ENCODE results near the gene ADH1C. TPM values are rescaled to one million over a fixed set of nuclear protein-coding genes. Genes with fewer than 3 reads are reported as not detected.
"Not testable (repeated sequence)": the region's sequence is repeated elsewhere in the genome, so short reads cannot be mapped to it uniquely, and the experiment has no call there.

ADH1C gene
- polyA plus RNA-seq, 4 donors = 19.6 to 143 (median 133) TPM

GRCh38 chr4:99359480-99360204, 7.1 kb upstream of the ADH1C start:
- no peak for DNase-seq (ENCODE audit: low read depth in 4 of 4, low spot score in 3 of 4)

GRCh38 chr4:99357948-99358347, 5.4 kb upstream of the ADH1C start:
- DNase-seq (ENCODE audit: low read depth in 4 of 4, low spot score in 3 of 4) = no peak

DNA sequence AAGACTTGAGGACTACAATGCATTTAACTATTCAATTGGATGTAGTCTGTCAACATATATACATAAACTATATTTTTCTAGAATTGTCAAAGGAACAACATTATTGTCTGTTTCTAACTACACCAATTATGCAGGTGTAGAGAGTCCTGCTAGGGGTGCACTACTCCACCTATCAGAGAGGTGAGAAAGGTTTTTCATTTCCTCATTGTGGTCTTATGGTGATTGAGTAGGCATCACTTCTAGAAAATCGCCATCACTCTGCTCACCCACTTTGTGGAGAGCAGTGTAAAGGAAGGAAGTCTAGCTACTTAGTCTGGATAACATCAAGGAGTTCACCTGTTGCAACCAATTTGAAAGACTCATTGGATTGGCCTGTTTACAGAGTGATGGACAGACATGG, 4.4 kb upstream of the ADH1C start:
- DNase-seq (ENCODE audit: low read depth in 4 of 4, low spot score in 3 of 4) = no peak

- DNase-seq (ENCODE audit: low read depth in 4 of 4, low spot score in 3 of 4) = not testable (repeated sequence)
These were observed 3.6 kb upstream of the ADH1C start for GRCh38 chr4:99356149-99356548.

DNA sequence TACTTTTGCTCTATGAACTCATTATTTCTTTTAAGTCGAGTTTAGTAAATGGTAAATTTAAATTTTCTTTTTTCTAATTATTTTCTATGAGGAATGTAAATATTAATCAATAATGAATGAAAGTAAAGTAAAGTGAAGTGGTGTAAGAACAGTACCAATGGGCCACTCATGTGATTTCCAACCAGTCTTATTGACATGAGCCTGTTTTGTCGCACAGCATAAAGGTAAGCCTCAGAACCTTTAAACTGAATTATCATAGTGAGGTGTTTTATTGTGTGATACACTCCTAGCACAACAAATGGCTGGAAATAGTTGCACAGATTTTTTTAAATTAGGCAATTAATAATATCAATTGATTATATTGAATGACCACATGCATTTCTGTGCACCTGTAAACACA, 1.1 kb downstream of the ADH1C start:
- DNase-seq (ENCODE audit: low read depth in 4 of 4, low spot score in 3 of 4) = no peak

DNA sequence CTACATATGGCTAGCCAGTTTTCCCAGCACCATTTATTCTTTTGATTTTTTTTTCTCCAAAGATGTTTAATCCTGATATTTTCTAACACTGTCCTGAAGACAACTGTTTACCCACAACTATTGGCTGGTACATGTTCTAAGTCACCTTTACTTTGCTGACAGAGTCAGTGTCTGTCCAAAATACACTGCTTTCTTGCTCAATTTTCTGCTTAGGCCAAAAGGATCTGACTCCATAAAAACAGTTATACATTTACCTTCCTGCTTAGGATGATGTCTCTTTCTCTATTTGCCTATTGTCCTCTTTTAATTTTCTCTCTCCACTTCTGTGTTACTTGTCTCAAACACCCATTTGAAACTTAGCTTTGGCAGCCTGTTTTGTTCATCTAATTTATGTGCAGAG, 3.2 kb downstream of the ADH1C start:
- DNase-seq (ENCODE audit: low read depth in 4 of 4, low spot score in 3 of 4) = no peak

GRCh38 chr4:99342624-99343023, 9.9 kb downstream of the ADH1C start:
- not testable (repeated sequence) for DNase-seq (ENCODE audit: low read depth in 4 of 4, low spot score in 3 of 4)

DNA sequence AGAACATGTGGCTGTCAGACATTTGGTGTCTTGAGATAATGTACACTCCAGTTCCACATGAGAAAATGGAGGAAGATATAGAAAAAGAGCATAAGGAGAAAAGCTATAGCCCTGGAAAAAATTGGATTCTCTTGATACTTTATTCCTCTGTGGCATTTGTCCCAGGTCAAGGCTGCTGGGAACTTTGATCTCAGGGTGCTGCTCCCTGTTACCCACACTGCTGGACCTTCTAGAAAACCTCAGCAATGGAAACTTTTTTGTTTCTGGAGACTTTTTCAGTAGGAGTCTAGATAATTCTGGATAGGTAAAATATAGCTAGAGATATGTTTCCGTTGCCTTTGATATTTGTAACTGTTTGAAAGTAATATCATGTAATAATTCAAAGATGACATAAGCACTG, 11.1 kb downstream of the ADH1C start:
- DNase-seq (ENCODE audit: low read depth in 4 of 4, low spot score in 3 of 4) = no peak

- DNase-seq (ENCODE audit: low read depth in 4 of 4, low spot score in 3 of 4) = no peak
These were observed 13.4 kb downstream of the ADH1C start for GRCh38 chr4:99339172-99339571.

- no peak for DNase-seq (ENCODE audit: low read depth in 4 of 4, low spot score in 3 of 4)
These were observed 16.0 kb downstream of the ADH1C start for GRCh38 chr4:99336553-99336952.

GRCh38 chr4:99334880-99335279, 17.7 kb downstream of the ADH1C start:
- DNase-seq (ENCODE audit: low read depth in 4 of 4, low spot score in 3 of 4) = no peak

DNA sequence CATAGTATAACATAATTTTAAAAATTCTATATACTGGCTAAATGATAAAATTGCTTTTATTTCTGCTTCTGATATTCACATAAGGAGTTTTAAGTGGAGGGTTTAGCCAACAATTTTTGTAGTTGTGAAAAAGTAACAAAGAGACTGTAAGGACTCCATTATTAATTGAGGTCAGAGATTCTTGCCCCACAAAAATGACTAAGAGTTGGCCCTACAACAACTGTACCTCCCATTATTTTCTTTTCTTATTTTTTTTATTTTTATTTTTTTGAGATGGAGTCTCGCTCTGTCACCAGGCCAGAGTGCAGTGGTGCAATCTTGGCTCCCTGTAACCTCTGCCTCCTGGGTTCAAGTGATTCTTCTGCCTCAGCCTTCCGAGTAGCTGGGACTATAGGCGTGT, 21.9 kb downstream of the ADH1C start:
- DNase-seq (ENCODE audit: low read depth in 4 of 4, low spot score in 3 of 4) = no peak

- DNase-seq (ENCODE audit: low read depth in 4 of 4, low spot score in 3 of 4) = no peak
These were observed 22.7 kb downstream of the ADH1C start for GRCh38 chr4:99329876-99330275.

- DNase-seq (ENCODE audit: low read depth in 4 of 4, low spot score in 3 of 4) = peak in 1 of 4 donors; percentile 17
These were observed 27.6 kb downstream of the ADH1C start for GRCh38 chr4:99324979-99325378.

DNA sequence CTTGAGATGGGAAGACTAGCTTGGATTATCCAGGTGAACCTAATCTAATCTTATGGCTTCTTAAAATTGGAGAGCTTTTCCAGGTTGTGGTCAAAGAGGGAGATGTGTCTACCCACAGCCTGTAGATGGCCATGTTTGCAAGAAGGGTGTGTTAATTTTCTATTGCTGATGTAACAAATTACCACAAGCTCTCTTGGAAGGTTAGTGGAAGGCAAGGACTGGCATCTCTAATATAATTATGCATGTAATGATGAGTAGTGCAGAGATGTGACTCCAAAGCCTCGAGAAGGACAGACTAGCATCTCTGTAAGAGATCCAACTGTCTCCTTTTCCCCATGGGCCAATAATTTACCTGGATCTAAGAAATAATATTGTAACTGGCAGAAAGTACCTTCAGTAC, 28.2 kb downstream of the ADH1C start:
- no peak for DNase-seq (ENCODE audit: low read depth in 4 of 4, low spot score in 3 of 4)

- DNase-seq (ENCODE audit: low read depth in 4 of 4, low spot score in 3 of 4) = no peak
These were observed 28.8 kb downstream of the ADH1C start for GRCh38 chr4:99323756-99324155.

GRCh38 chr4:99321241-99322191, 31.0 kb downstream of the ADH1C start, which contains the start of gene ADH1B:
ADH1B (minus strand) TSS chr4:99321401; CDS start chr4:99321331, 70 bp downstream.
- DNase-seq (ENCODE audit: low read depth in 4 of 4, low spot score in 3 of 4) = no peak

GRCh38 chr4:99317811-99318210, 34.7 kb downstream of the ADH1C start:
- not testable (repeated sequence) for DNase-seq (ENCODE audit: low read depth in 4 of 4, low spot score in 3 of 4)

GRCh38 chr4:99317354-99317753, 35.2 kb downstream of the ADH1C start:
- DNase-seq (ENCODE audit: low read depth in 4 of 4, low spot score in 3 of 4) = no peak

- DNase-seq (ENCODE audit: low read depth in 4 of 4, low spot score in 3 of 4) = no peak
These were observed 36.7 kb downstream of the ADH1C start for GRCh38 chr4:99315839-99316238.

- no peak for DNase-seq (ENCODE audit: low read depth in 4 of 4, low spot score in 3 of 4)
These were observed 38.3 kb downstream of the ADH1C start for GRCh38 chr4:99314211-99314610.

DNA sequence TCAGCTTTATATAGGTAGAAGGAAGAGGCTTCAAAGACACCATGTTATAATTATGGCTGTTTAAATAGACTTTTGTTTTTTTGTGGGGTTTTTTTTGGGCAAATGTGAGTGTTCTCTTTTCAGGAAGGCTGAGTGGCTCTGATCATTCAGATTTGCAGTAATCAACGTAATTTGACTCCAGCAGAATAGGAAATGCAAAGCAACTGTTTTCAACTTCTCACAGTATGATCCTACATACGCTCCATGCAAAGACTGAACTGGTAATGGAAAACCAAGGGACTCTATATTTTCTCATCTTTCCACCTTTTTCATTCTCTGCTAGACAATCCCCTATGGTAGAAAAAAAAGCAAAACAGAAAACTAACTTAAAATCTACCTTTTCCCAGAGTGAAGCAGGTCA, 42.2 kb downstream of the ADH1C start:
- no peak for DNase-seq (ENCODE audit: low read depth in 4 of 4, low spot score in 3 of 4)
